Cardiac muscle cell (in vitro differentiated cells and primary cell): ENCODE measurements around the gene COMMD1. TPM values are rescaled to one million over a fixed set of nuclear protein-coding genes. Genes with fewer than 3 reads are reported as not detected.

Experiments used
- DNase-seq, 2 donors: peaks; one replicate each; pipeline versions ENCODE4 v3.0.0 to v3.0.0-alpha.2; 2010 to 2017; ENCODE audit warnings: low read depth in 1 of 2, low spot score in 1 of 2
- H3K27ac ChIP-seq: fragments of 200-600 bp; sonication (generic); 2 replicates; pipeline ENCODE4 v1.5.1; 2016
- H3K27me3 ChIP-seq: fragments of 200-600 bp; sonication (generic); 2 replicates; pipeline ENCODE4 v1.6.0; 2016; ENCODE audit warnings: control low read depth
- H3K36me3 ChIP-seq: fragments of 200-600 bp; sonication (generic); 2 replicates; pipeline ENCODE4 v1.5.1; 2016; ENCODE audit warnings: control low read depth
- H3K4me1 ChIP-seq: fragments of 200-600 bp; sonication (generic); 2 replicates; pipeline ENCODE4 v1.8.1; 2017; ENCODE audit warnings: low read depth, mild to moderate bottlenecking, mixed run types
- H3K4me3 ChIP-seq: fragments of 200-600 bp; sonication (generic); 2 replicates; pipeline ENCODE4 v1.5.1; 2016; ENCODE audit warnings: mild to moderate bottlenecking
- H3K9me3 ChIP-seq: fragments of 200-600 bp; sonication (generic); 2 replicates; pipeline ENCODE4 v1.5.1; 2017; ENCODE audit warnings: low read depth, mild to moderate bottlenecking, control low read depth
- polyA plus RNA-seq: library from polyadenylated mRNA; unstranded; fragments of >200 nt; fragmentation: Nextera tagmentation; extraction: Ambion mirVana; gene quantifications from 2 replicates; pipeline ENCODE4 v1.2.1, GENCODE V29; 2016
- total RNA-seq: library from RNA; depleted of rRNA; stranded (reverse); fragments of >200 nt; gene quantifications from 2 replicates; pipeline ENCODE4 v1.2.3, GENCODE V29; 2016
- TF ChIP-seq, protein P1 (sequence below): IDR thresholded peaks from 2 replicates; pipeline ENCODE4 v1.5.1; 2012; ENCODE audit warnings: low read depth, mild to moderate bottlenecking, low read length

COMMD1 gene
- total and polyA plus RNA-seq, 2 experiments from 2014 or later, result 36.1 to 94.0 TPM

- peak in 1 of 2 donors; percentile 5 for DNase-seq
- no peak overlapping the region for H3K4me3 ChIP-seq
- H3K36me3 ChIP-seq, result no peaks in the 10 kb centered on the region
- no peaks in the 10 kb centered on the region for H3K4me1 ChIP-seq
- no peaks in the 10 kb centered on the region for H3K9me3 ChIP-seq
- H3K27ac ChIP-seq, result no peak overlapping the region
- TF ChIP-seq, protein P1, sequence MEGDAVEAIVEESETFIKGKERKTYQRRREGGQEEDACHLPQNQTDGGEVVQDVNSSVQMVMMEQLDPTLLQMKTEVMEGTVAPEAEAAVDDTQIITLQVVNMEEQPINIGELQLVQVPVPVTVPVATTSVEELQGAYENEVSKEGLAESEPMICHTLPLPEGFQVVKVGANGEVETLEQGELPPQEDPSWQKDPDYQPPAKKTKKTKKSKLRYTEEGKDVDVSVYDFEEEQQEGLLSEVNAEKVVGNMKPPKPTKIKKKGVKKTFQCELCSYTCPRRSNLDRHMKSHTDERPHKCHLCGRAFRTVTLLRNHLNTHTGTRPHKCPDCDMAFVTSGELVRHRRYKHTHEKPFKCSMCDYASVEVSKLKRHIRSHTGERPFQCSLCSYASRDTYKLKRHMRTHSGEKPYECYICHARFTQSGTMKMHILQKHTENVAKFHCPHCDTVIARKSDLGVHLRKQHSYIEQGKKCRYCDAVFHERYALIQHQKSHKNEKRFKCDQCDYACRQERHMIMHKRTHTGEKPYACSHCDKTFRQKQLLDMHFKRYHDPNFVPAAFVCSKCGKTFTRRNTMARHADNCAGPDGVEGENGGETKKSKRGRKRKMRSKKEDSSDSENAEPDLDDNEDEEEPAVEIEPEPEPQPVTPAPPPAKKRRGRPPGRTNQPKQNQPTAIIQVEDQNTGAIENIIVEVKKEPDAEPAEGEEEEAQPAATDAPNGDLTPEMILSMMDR, result no peak
- no peaks in the 10 kb centered on the region for H3K27me3 ChIP-seq
Observed at GRCh38 chr2:62042944-62043343, 137.5 kb downstream of the COMMD1 start.

DNA sequence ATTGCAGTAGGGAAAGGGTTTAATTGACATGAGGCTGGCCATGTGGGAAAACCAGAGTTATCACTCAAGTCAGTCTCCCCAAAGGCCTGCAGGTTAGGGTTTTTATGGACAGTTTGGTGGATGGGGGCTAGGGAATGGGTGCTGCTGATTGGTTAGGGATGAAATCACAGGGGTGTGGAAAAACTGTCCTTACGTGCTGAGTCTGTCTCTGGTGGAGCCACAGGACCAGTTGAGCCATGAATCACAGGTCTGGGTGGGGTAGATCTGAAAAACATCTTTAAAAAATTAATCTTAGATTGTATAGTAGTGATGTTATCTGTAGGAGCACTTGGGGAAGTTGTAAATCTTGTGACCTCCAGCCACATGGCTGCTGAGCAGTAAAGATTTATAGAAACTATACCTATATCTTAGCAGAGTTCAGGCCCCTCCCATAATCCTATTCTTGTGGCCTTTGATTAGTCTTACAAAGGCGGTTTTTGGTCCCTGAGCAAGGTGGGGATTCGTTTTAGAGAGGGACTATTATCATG lies 139.6 kb downstream of the COMMD1 start:
- H3K9me3 ChIP-seq, result no peaks in the 10 kb centered on the region
- no peaks in the 10 kb centered on the region for H3K4me1 ChIP-seq
- DNase-seq, result no peak
- TF ChIP-seq, protein P1, result no peak
- H3K4me3 ChIP-seq, result no peak overlapping the region
- H3K27ac ChIP-seq, result no peak overlapping the region
- H3K36me3 ChIP-seq, result no peaks in the 10 kb centered on the region
- no peaks in the 10 kb centered on the region for H3K27me3 ChIP-seq

DNA sequence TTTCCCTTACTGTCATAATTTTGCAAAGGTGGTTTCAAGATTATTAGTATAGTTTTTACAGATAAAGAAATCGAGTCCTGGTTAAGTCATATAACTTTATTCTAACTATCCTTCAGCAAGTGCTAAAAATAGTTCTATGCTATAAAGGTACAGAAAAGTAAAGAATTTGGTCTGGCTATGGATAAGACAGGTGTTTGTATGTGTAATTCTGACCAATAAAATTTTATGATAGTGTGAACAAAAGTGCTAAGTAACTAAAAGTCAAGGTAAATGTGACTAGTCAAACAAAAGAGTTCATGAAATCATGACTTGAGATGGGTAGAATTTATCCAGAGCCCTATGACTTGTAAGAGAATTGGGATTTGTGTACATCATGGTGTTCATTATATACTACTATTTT lies 140.7 kb downstream of the COMMD1 start:
- H3K9me3 ChIP-seq, result no peaks in the 10 kb centered on the region
- H3K36me3 ChIP-seq, result no peaks in the 10 kb centered on the region
- DNase-seq, result no peak
- H3K27ac ChIP-seq, result no peak overlapping the region
- H3K27me3 ChIP-seq, result no peaks in the 10 kb centered on the region
- peaks cover 4% of the 10 kb centered on the region for H3K4me1 ChIP-seq
- no peak overlapping the region for H3K4me3 ChIP-seq
- TF ChIP-seq, protein P1, result no peak

DNA sequence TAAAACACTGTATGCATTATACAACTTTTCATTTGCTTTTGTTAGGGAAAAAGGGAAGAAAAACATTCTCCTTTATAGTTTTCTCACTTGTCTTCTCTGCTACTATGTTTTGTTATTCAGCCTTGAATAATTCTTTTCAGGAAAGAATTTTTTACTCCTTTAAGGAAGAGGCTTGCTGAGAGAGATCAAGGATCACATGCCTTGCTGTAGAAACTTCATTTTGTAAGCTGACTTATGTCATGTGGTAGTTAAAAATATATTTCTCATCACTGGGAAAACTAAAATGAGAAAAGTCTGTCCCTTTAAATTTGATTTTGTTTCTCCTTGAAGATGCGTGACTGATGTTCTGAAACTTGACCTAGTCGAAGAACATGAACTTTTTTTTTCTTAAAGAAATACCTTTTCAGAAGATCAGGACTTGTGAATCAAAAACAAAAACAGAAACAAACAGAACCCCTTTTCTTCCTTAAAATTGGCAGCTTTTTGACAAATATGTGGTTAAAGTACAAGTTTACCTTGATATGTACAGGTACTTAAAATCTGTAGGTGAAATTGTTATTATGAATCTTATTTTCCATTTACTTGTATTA lies 145.1 kb downstream of the COMMD1 start:
- Histone ChIP-seq H3K4me3 (no peak overlapping the region), H3K27ac (no peak overlapping the region), H3K9me3 (no peaks in the 10 kb centered on the region), H3K36me3 (no peaks in the 10 kb centered on the region), H3K4me1 (peaks cover 17% of the 10 kb centered on the region), H3K27me3 (no peaks in the 10 kb centered on the region)
- DNase-seq, result no peak
- TF ChIP-seq, protein P1, result no peak

GRCh38 chr2:62054029-62054791 lies 148.7 kb downstream of the COMMD1 start:
- Histone ChIP-seq H3K27ac (peak overlapping the region; percentile 14), H3K4me1 (peaks cover 24% of the 10 kb centered on the region), H3K27me3 (no peaks in the 10 kb centered on the region), H3K9me3 (no peaks in the 10 kb centered on the region), H3K36me3 (no peaks in the 10 kb centered on the region), H3K4me3 (no peak overlapping the region)
- peak in 1 of 2 donors; percentile 3 for DNase-seq
- TF ChIP-seq, protein P1, result no peak
